ENCODE measurements around the gene BAZ2B.

GRCh38 chr2:159399716-159400415 lies 216.5 kb downstream of the BAZ2B start:
- TF ChIP-seq CTCF (IDR thresholded peaks at IDR 0.05) (no peak), POLR2A (IDR thresholded peaks at IDR 0.05) (no peak)

All from adrenal gland (tissue), 5 donors.